Large intestine (tissue), 3 donors: ENCODE data around the gene HNF4A. TPM values are rescaled to one million over a fixed set of nuclear protein-coding genes. Genes with fewer than 3 reads are reported as not detected.

Experiments
- DNase-seq, 2 donors: peaks; one replicate each; pipeline versions ENCODE4 v3.0.0 to v3.0.0-alpha.2; 2013
- H3K27ac ChIP-seq: one replicate; pipeline ENCODE4 v1.5.1; 2013; ENCODE audit warnings: low read length
- H3K27me3 ChIP-seq: 2 replicates; pipeline ENCODE4 v1.6.1; 2013; ENCODE audit warnings: low read length; ENCODE audit not compliant: control insufficient read depth, insufficient read depth
- H3K36me3 ChIP-seq: 2 replicates; pipeline ENCODE4 v1.6.1; 2013; ENCODE audit warnings: low read length; ENCODE audit not compliant: control insufficient read depth, insufficient read depth
- H3K4me1 ChIP-seq: one replicate; pipeline ENCODE4 v1.6.1; 2013; ENCODE audit warnings: low read length; ENCODE audit not compliant: control insufficient read depth, insufficient read depth
- H3K4me3 ChIP-seq: one replicate; pipeline ENCODE4 v1.5.1; 2013; ENCODE audit warnings: low read length
- H3K9me3 ChIP-seq: one replicate; pipeline ENCODE4 v1.6.1; 2013; ENCODE audit warnings: mild to moderate bottlenecking, low read depth, low read length, moderate library complexity; ENCODE audit not compliant: control insufficient read depth
- WGBS: methylation state at CpG from one replicate; pipeline ENCODE4 v1.1.5; 2013; ENCODE audit warnings: low lambda C conversion rate; ENCODE audit not compliant: insufficient coverage; 5-methylcytosine and 5-hydroxymethylcytosine counted together
- polyA plus RNA-seq: library from polyadenylated mRNA; unstranded; fragments of 120-200 nt; gene quantifications from one replicate; pipeline ENCODE4 v1.2.1, GENCODE V29; 2013

The HNF4A gene
- polyA plus RNA-seq, 1 donor = 259 TPM

GRCh38 chr20:44432618-44433577, 77.4 kb downstream of the HNF4A start:
- Histone ChIP-seq H3K27ac (peak overlapping the region; percentile 98), H3K4me3 (no peak overlapping the region), H3K36me3 (peaks cover 38% of the 10 kb centered on the region), H3K4me1 (peaks cover 50% of the 10 kb centered on the region), H3K27me3 (no peaks in the 10 kb centered on the region), H3K9me3 (no peaks in the 10 kb centered on the region)
- DNase-seq = no peak
- 100% methylated on average over 1 of the region's 8 CpGs for WGBS

- Histone ChIP-seq H3K4me1 (peaks cover 52% of the 10 kb centered on the region), H3K27ac (peak overlapping the region; percentile 98), H3K9me3 (no peaks in the 10 kb centered on the region), H3K36me3 (peaks cover 28% of the 10 kb centered on the region), H3K4me3 (no peak overlapping the region), H3K27me3 (no peaks in the 10 kb centered on the region)
- no CpG with 5 or more reads among the region's 24 CpGs for WGBS
- DNase-seq = peak in 1 of 2 donors; percentile 98
Measured at GRCh38 chr20:44433751-44434538, 78.4 kb downstream of the HNF4A start.

- Histone ChIP-seq H3K36me3 (peaks cover 10% of the 10 kb centered on the region), H3K4me3 (no peak overlapping the region), H3K27ac (peak overlapping the region; percentile 98), H3K4me1 (peaks cover 48% of the 10 kb centered on the region), H3K9me3 (no peaks in the 10 kb centered on the region), H3K27me3 (no peaks in the 10 kb centered on the region)
- DNase-seq = peak in 1 of 2 donors; percentile 84
- WGBS = no CpG with 5 or more reads among the region's 12 CpGs
Measured at GRCh38 chr20:44435630-44436335, 80.3 kb downstream of the HNF4A start.

- Histone ChIP-seq H3K9me3 (no peaks in the 10 kb centered on the region), H3K4me3 (no peak overlapping the region), H3K27me3 (no peaks in the 10 kb centered on the region), H3K4me1 (peaks cover 48% of the 10 kb centered on the region), H3K27ac (peak overlapping the region; percentile 98), H3K36me3 (peaks cover 4% of the 10 kb centered on the region)
- no peak for DNase-seq
- 69% methylated on average over 3 of the region's 12 CpGs for WGBS
Measured at GRCh38 chr20:44436393-44436792, 80.9 kb downstream of the HNF4A start.

GRCh38 chr20:44437497-44437896, 82.0 kb downstream of the HNF4A start:
- no peak overlapping the region for H3K4me3 ChIP-seq
- DNase-seq = no peak
- H3K27ac ChIP-seq = peak overlapping the region; percentile 35
- no peaks in the 10 kb centered on the region for H3K27me3 ChIP-seq
- no peaks in the 10 kb centered on the region for H3K9me3 ChIP-seq
- peaks cover 51% of the 10 kb centered on the region for H3K4me1 ChIP-seq
- H3K36me3 ChIP-seq = no peaks in the 10 kb centered on the region
- WGBS = no CpG with 5 or more reads among the region's 5 CpGs

GRCh38 chr20:44438782-44439181, 83.3 kb downstream of the HNF4A start:
- Histone ChIP-seq H3K27me3 (no peaks in the 10 kb centered on the region), H3K4me3 (no peak overlapping the region), H3K36me3 (no peaks in the 10 kb centered on the region), H3K4me1 (peaks cover 50% of the 10 kb centered on the region), H3K27ac (peak overlapping the region; percentile 56), H3K9me3 (no peaks in the 10 kb centered on the region)
- WGBS = no CpG with 5 or more reads among the region's 4 CpGs
- DNase-seq = peak in 1 of 2 donors; percentile 26

- Histone ChIP-seq H3K36me3 (no peaks in the 10 kb centered on the region), H3K27ac (peak overlapping the region; percentile 56), H3K27me3 (no peaks in the 10 kb centered on the region), H3K4me1 (peaks cover 46% of the 10 kb centered on the region), H3K9me3 (no peaks in the 10 kb centered on the region), H3K4me3 (no peak overlapping the region)
- no peak for DNase-seq
- WGBS = 100% methylated on average over 1 of the region's 2 CpGs
Measured at GRCh38 chr20:44439318-44439717, 83.8 kb downstream of the HNF4A start.

- Histone ChIP-seq H3K4me1 (peaks cover 54% of the 10 kb centered on the region), H3K36me3 (no peaks in the 10 kb centered on the region), H3K9me3 (peaks cover 4% of the 10 kb centered on the region), H3K27ac (peak overlapping the region; percentile 96), H3K27me3 (no peaks in the 10 kb centered on the region), H3K4me3 (no peak overlapping the region)
- peak; percentile 98 to 99 for DNase-seq
- 50% methylated on average over 1 of the region's 12 CpGs for WGBS
Measured at GRCh38 chr20:44442298-44443070, 87.0 kb downstream of the HNF4A start.

- peak overlapping the region; percentile 96 for H3K27ac ChIP-seq
- peaks cover 52% of the 10 kb centered on the region for H3K4me1 ChIP-seq
- no CpG with 5 or more reads among the region's 6 CpGs for WGBS
- peak in 1 of 2 donors; percentile 78 for DNase-seq
- H3K9me3 ChIP-seq = peaks cover 4% of the 10 kb centered on the region
- no peak overlapping the region for H3K4me3 ChIP-seq
- no peaks in the 10 kb centered on the region for H3K27me3 ChIP-seq
- no peaks in the 10 kb centered on the region for H3K36me3 ChIP-seq
Measured at GRCh38 chr20:44445742-44446710, 90.5 kb downstream of the HNF4A start.
